Measurements from ENCODE around the gene ESRP2. TPM values are rescaled to one million over a fixed set of nuclear protein-coding genes. Genes with fewer than 3 reads are reported as not detected.

ESRP2 gene
- total and polyA plus RNA-seq, 8 donors: 20.1 to 45.5 (median 35.0) TPM

DNA sequence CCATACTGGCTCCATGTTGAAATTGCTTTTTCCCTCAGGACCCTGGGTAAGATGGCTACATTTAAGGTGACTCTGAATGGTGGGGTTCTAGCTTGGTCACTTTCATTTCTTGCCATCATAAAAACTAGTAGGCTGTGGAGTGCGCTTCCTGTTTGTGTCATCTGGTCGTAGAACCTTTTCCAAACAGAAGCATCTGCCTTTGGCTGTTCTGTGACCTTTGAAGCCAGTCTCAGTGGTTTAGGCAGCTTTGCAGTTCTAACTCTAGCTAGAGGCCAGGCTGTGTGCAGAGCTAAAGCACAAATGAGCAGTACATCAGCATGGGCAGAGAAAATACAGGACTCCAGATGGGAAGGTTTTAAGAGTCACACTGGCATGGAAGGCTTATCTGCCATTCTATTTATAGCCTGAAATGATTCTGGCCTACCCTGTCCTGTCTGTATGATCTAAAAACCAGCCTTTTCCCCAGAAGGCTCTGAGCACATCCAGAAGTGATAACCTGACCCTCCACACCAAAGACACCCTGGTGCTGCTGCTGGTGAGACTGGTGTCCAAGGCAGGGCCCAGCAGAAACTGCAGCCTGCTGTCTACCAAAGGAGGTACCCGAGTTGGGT is 8.6 kb downstream of the ESRP2 start:
- Histone ChIP-seq H3K9me3 (no peaks in the 10 kb centered on the region), H3K27ac (peak overlapping the region; percentile 3 to 77 (median 33)), H3K36me3 (peaks cover 3 to 27% (median 15%) of the 10 kb centered on the region in 3 donors), H3K4me3 (no peak overlapping the region), H3K27me3 (no peaks in the 10 kb centered on the region), H3K4me1 (peaks cover 21 to 26% (median 22%) of the 10 kb centered on the region in 3 donors)
- TF ChIP-seq, protein P1, sequence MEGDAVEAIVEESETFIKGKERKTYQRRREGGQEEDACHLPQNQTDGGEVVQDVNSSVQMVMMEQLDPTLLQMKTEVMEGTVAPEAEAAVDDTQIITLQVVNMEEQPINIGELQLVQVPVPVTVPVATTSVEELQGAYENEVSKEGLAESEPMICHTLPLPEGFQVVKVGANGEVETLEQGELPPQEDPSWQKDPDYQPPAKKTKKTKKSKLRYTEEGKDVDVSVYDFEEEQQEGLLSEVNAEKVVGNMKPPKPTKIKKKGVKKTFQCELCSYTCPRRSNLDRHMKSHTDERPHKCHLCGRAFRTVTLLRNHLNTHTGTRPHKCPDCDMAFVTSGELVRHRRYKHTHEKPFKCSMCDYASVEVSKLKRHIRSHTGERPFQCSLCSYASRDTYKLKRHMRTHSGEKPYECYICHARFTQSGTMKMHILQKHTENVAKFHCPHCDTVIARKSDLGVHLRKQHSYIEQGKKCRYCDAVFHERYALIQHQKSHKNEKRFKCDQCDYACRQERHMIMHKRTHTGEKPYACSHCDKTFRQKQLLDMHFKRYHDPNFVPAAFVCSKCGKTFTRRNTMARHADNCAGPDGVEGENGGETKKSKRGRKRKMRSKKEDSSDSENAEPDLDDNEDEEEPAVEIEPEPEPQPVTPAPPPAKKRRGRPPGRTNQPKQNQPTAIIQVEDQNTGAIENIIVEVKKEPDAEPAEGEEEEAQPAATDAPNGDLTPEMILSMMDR (IDR thresholded peaks at IDR 0.05): no peak
- no peak for FAIRE-seq
- 46% methylated on average over 3 of the region's 3 CpGs for WGBS, 2 donors
- DNase-seq: no peak
- ATAC-seq: peak in 3 of 4 donors; percentile 6 to 18 (median 13)
- intact Hi-C loops (cut with DNase I): loop anchor here in 1 of 3 donors (10.0 kb wide), 1 partner anchor 142 kb away; the partner anchor contains the start of gene NFATC3

DNA sequence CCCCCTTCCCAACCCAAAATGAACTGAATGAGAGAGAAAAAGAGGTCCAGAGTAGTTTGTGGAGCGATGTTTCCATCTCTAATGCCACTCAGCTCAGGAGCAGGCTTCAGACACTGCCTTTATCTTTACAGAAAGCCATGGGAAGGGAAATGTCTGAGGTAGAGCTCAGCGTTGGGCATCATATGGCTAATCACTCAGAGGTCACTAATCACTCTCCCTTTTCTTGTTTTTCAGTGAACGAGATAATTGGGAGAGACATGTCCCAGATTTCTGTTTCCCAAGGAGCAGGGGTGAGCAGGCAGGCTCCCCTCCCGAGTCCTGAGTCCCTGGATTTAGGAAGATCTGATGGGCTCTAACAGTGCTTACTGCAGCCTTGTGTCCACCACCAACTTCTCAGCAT is 9.8 kb downstream of the ESRP2 start:
- Histone ChIP-seq H3K27ac (no peak overlapping the region), H3K4me1 (peaks cover 21 to 26% (median 22%) of the 10 kb centered on the region in 3 donors), H3K4me3 (no peak overlapping the region), H3K36me3 (peaks cover 3 to 16% (median 4%) of the 10 kb centered on the region in 3 donors), H3K27me3 (no peaks in the 10 kb centered on the region), H3K9me3 (no peaks in the 10 kb centered on the region)
- FAIRE-seq (no peak), DNase-seq (no peak), ATAC-seq (no peak)
- intact Hi-C loops (cut with DNase I): loop anchor here in 1 of 3 donors (10.0 kb wide), 1 partner anchor 141 kb away; the partner anchor contains the start of gene NFATC3
- 68 to 73% methylated on average over 4 of the region's 4 CpGs for WGBS, 2 donors
- TF ChIP-seq, protein P1 (IDR thresholded peaks at IDR 0.05): no peak

DNA sequence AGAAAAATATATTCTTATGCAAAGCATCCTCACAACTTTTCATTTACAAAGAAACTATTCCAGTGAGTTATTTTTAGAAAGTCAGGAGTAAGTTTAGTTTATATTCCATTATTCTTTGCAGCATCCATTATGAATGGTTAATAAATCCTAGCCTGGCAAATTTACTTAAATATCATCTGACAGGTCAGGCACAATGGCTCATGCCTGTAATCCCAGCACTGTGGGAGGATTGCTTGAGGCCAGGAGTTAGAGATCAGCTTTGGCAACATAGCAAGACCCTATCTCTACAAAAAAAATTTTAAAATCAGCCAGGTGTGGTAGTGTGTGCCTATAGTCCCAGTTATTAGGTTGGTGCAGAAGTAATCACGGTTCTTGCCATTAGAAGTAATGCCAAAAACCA is 12.9 kb downstream of the ESRP2 start:
- ATAC-seq (no peak), DNase-seq (no peak), FAIRE-seq (no peak)
- H3K4me1 ChIP-seq: peaks cover 10 to 13% (median 10%) of the 10 kb centered on the region in 3 donors
- no peaks in the 10 kb centered on the region for H3K36me3 ChIP-seq
- TF ChIP-seq, protein P1 (IDR thresholded peaks at IDR 0.05): no peak
- H3K9me3 ChIP-seq: no peaks in the 10 kb centered on the region
- no peak overlapping the region for H3K4me3 ChIP-seq
- intact Hi-C loops (cut with DNase I): loop anchor here in 1 of 3 donors (10.0 kb wide), 1 partner anchor 138 kb away; the partner anchor contains the start of gene NFATC3
- no peaks in the 10 kb centered on the region for H3K27me3 ChIP-seq
- H3K27ac ChIP-seq: no peak overlapping the region
- 25 to 56% methylated on average over 1 of the region's 1 CpG for WGBS, 2 donors

DNA sequence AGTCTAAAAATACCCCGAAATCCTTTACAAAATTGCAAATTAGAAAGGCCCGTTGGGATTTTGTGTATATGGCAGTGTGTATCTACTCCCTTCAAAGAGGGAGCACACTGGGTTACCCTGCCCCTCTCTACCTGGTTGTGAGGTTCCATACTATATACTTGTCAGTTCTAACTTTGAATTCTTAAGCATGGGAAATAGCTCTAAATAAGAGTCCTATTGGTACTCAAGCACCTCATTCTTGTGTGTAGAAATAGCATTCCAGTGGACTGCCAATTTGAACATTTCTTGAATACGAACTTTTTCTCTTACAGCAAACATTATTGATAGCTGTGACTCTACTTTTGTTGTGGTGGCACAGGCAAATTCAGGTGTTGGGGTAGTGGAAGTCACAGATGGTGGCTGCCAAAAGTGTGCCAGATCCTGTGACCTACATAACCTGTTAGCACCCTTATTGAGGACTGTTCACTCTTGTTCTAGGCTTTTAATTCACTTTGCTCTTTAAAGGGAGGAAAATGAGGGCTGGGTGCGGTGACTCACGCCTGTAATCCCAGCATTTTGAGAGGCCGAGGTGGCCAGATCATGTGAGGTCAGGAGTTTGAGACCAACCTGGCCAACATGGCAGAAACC is 16.1 kb downstream of the ESRP2 start:
- WGBS, 2 donors: 88 to 98% methylated on average over 6 of the region's 6 CpGs
- no peak overlapping the region for H3K4me3 ChIP-seq
- FAIRE-seq (no peak), ATAC-seq (no peak), DNase-seq (no peak)
- intact Hi-C loops (cut with DNase I): loop anchor here in 1 of 3 donors (10.0 kb wide), 1 partner anchor 135 kb away; the partner anchor contains the start of gene NFATC3
- no peak overlapping the region for H3K27ac ChIP-seq
- TF ChIP-seq, protein P1 (IDR thresholded peaks at IDR 0.05): no peak
- peaks cover 0 to 8% (median 4%) of the 10 kb centered on the region in 3 donors for H3K4me1 ChIP-seq
- H3K36me3 ChIP-seq: no peaks in the 10 kb centered on the region
- H3K9me3 ChIP-seq: no peaks in the 10 kb centered on the region
- H3K27me3 ChIP-seq: no peaks in the 10 kb centered on the region

Measured in pancreas (tissue), 10 donors.